WERI-Rb-1 (cell line): ENCODE results near the gene NBL1.
A peak's percentile ranks its signal among the peaks of the same experiment; 100 is the strongest.

Experiments used
- DNase-seq: peaks from one replicate; pipeline ENCODE4 v3.0.0-alpha.2; 2020
- H3K27ac ChIP-seq: fragments of 250-450 bp; sonication (Bioruptor Pico); 2 replicates; pipeline ENCODE4 v1.5.1; 2020; ENCODE audit warnings: mild to moderate bottlenecking, moderate library complexity
- H3K27me3 ChIP-seq: fragments of 250-450 bp; sonication (Bioruptor Pico); 2 replicates; pipeline ENCODE4 v1.5.1; 2021; ENCODE audit warnings: mild to moderate bottlenecking, low read depth, moderate library complexity; ENCODE audit not compliant: insufficient read depth, severe bottlenecking
- H3K36me3 ChIP-seq: fragments of 250-450 bp; sonication (Bioruptor Pico); 2 replicates; pipeline ENCODE4 v1.5.1; 2020; ENCODE audit warnings: mild to moderate bottlenecking, moderate library complexity
- H3K4me3 ChIP-seq: 2 replicates; pipeline ENCODE4 v1.5.1; 2011; ENCODE audit warnings: low read depth, mild to moderate bottlenecking, control low read depth, low read length
- H3K9me3 ChIP-seq: fragments of 250-450 bp; sonication (Bioruptor Pico); 2 replicates; pipeline ENCODE4 v1.5.1; 2021; ENCODE audit warnings: mild to moderate bottlenecking, moderate library complexity; ENCODE audit not compliant: severe bottlenecking
- TF ChIP-seq, protein P1 (sequence below): IDR thresholded peaks from 2 replicates; pipeline ENCODE4 v1.5.1; 2011; ENCODE audit warnings: low read depth, mild to moderate bottlenecking, control low read depth, inconsistent platforms, low read length

NBL1 gene

DNA sequence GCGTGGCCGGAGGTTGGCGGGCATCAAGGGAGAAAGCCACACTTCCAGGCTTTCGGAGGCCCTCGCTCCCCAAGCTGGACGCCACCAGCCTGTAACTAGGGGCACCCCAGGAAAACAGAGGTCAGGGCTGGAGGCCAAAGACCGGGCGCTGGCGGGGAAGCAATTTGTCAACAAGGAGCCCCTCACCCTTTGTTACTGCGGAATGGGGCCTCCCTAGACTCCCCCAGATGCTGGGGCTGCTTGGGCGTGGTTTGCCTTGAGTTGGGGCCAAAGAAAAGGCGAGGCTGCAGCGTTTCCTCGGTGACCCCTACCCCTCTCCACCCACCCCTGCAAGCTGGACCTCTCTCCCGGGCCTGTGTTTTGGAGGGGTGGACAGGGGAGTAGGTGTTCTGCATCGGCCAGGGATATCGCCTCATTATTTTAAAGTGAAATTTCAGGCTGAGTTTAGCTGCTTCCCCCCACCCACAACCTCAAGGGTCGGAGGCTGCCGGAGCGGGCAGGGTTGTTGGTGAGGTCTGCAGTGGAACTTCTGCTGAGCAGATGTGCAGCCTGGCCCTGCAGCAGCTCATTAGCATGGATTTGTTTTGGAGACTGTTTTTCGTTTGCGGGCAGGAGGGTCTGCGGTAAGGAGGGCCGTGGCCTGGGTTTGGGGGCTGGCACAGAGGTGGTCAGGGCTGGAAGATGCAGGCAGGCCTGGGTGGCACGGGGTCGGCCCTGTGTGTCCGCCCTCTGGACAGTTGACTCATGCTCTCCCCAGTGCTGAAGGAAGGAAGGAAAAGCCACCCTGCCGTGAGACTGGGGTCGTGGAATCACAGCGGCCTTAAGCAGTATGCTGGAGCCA, 1.5 kb downstream of the NBL1 start:
- TF ChIP-seq, protein P1, sequence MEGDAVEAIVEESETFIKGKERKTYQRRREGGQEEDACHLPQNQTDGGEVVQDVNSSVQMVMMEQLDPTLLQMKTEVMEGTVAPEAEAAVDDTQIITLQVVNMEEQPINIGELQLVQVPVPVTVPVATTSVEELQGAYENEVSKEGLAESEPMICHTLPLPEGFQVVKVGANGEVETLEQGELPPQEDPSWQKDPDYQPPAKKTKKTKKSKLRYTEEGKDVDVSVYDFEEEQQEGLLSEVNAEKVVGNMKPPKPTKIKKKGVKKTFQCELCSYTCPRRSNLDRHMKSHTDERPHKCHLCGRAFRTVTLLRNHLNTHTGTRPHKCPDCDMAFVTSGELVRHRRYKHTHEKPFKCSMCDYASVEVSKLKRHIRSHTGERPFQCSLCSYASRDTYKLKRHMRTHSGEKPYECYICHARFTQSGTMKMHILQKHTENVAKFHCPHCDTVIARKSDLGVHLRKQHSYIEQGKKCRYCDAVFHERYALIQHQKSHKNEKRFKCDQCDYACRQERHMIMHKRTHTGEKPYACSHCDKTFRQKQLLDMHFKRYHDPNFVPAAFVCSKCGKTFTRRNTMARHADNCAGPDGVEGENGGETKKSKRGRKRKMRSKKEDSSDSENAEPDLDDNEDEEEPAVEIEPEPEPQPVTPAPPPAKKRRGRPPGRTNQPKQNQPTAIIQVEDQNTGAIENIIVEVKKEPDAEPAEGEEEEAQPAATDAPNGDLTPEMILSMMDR: no peak
- H3K27ac ChIP-seq: no peak overlapping the region
- no peak for DNase-seq
- H3K4me3 ChIP-seq: no peak overlapping the region
- H3K36me3 ChIP-seq: no peaks in the 10 kb centered on the region
- H3K27me3 ChIP-seq: no peaks in the 10 kb centered on the region
- no peaks in the 10 kb centered on the region for H3K9me3 ChIP-seq

DNA sequence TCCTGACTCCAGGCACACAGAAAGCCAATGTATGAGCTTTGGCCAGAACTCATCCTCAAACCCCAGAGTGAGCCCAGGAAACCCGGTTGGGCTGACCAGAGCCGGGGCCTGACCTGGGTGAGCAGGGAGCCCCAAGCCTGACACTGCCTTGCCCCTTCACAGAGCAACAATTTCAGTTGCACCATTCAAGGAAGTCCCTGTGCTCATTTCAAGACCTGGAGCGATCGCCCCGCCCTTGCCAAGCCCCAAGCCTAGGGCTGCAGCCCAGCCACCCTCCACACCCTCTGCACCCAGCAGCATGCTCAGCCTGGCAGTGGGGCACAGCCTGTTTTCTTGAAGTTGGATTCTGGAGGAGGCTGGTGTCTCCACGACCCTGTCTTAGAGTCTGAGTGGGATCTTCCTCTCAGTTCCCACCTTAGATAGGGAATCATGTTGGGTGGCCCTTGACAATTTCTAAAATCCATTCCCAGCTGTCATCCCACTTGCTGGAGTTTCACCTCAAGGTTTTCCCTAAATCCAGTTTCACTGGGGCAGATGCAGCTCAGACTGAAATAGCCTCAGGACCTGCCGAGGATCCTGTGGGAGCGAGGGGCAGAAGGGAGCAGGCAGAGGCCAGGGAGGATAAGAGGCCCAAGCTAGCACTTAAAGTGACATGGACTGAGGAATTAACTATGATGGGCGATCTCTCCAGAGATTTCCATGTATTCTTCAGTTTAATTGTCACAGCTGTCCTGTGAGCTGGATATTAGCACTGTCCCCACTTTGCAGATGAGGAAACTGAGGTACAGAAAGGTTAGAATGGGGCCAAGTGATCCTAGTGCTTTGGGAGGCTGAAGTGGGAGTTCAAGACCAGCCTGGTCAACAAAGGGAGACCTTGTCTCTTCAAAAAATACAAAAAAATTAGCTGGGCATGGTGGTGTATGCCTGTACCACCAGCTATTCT, 2.5 kb downstream of the NBL1 start:
- no peak for DNase-seq
- Histone ChIP-seq H3K9me3 (no peaks in the 10 kb centered on the region), H3K36me3 (no peaks in the 10 kb centered on the region), H3K27ac (no peak overlapping the region), H3K27me3 (no peaks in the 10 kb centered on the region), H3K4me3 (no peak overlapping the region)
- TF ChIP-seq, protein P1: no peak

GRCh38 chr1:19647643-19648042, 3.5 kb downstream of the NBL1 start:
- Histone ChIP-seq H3K27ac (no peak overlapping the region), H3K36me3 (no peaks in the 10 kb centered on the region), H3K9me3 (no peaks in the 10 kb centered on the region), H3K4me3 (no peak overlapping the region), H3K27me3 (no peaks in the 10 kb centered on the region)
- no peak for DNase-seq
- TF ChIP-seq, protein P1: no peak

GRCh38 chr1:19648239-19648638, 4.1 kb downstream of the NBL1 start:
- TF ChIP-seq, protein P1: no peak
- no peaks in the 10 kb centered on the region for H3K36me3 ChIP-seq
- H3K4me3 ChIP-seq: no peak overlapping the region
- no peak for DNase-seq
- no peak overlapping the region for H3K27ac ChIP-seq
- no peaks in the 10 kb centered on the region for H3K27me3 ChIP-seq
- H3K9me3 ChIP-seq: no peaks in the 10 kb centered on the region

GRCh38 chr1:19648689-19649088, 4.6 kb downstream of the NBL1 start:
- TF ChIP-seq, protein P1: peak; percentile 50
- Histone ChIP-seq H3K9me3 (no peaks in the 10 kb centered on the region), H3K4me3 (no peak overlapping the region), H3K36me3 (no peaks in the 10 kb centered on the region), H3K27ac (no peak overlapping the region), H3K27me3 (no peaks in the 10 kb centered on the region)
- DNase-seq: peak; percentile 70
